K562 (cell line): ENCODE measurements around the gene FAM81B. TPM values are rescaled to one million over a fixed set of nuclear protein-coding genes. Genes with fewer than 3 reads are reported as not detected.

ENCODE experiments used
- ATAC-seq: fragments of 200-7000 bp; cut with Tn5 transposase; 3 replicates; pipeline ENCODE4 v1.9.1; 2020; ENCODE audit warnings: moderate library complexity
- BruUV-seq: library from RNA; stranded (reverse); fragments of 400-500 nt; replicated peaks from 2 replicates; lab custom pipeline; 2021; lab: Mats Ljungman, UMichigan
- CTCF ChIA-PET: fragments of 300-600 bp; formaldehyde crosslinking; extraction: SDS; loops from one replicate; lab custom pipeline; 2021; ENCODE audit warnings: low intra/inter-chr PET ratio; lab: Yijun Ruan, JAX
- POLR2A ChIA-PET: fragments of 300-600, 350-650 bp; sonication (Branson Sonifier 250); formaldehyde crosslinking; extraction: SDS; loops from one replicate; lab custom pipeline; 2021; ENCODE audit warnings: antibody characterized with exemption, inconsistent platforms; lab: Yijun Ruan, JAX
- DNase-seq, 4 experiments: peaks; one replicate each; pipeline versions ENCODE4 v3.0.0 to v3.0.0-alpha.2; 2011 to 2018; ENCODE audit warnings: low spot score in 3 of 4, mixed read lengths in 3 of 4; ENCODE audit errors: extremely low read depth in 1 of 4
- FAIRE-seq: peaks from 2 replicates; lab custom pipeline; 2011; peaks lifted over from hg19 to GRCh38; lab: Jason Lieb, UNC
- H2AFZ ChIP-seq: 2 replicates; pipeline ENCODE4 v1.6.0; 2011; ENCODE audit warnings: low read depth, low read length, control low read depth, inconsistent platforms
- H3K27ac ChIP-seq: fragments of 200-600 bp; 3 replicates; pipeline ENCODE4 v1.8.0; 2011; ENCODE audit warnings: low read depth, mild to moderate bottlenecking, control low read depth, inconsistent platforms, low read length, moderate library complexity, mixed read lengths; ENCODE audit errors: extremely low read depth
- H3K27me3 ChIP-seq, 2 experiments: fragments of 300-600 bp in 1 of 2; 2 replicates in 1 of 2; 3 replicates in 1 of 2; pipeline versions ENCODE4 v1.6.0 to v1.8.0; 2011; ENCODE audit warnings: inconsistent platforms in 2 of 2, low read length in 2 of 2, mild to moderate bottlenecking in 1 of 2, mixed read lengths in 1 of 2, moderate library complexity in 1 of 2; ENCODE audit not compliant: control insufficient read depth in 2 of 2, insufficient read depth in 2 of 2
- H3K36me3 ChIP-seq: fragments of 300-600 bp; 3 replicates; pipeline ENCODE4 v1.8.0; 2011; ENCODE audit warnings: mild to moderate bottlenecking, low read length, inconsistent platforms; ENCODE audit not compliant: control insufficient read depth, insufficient read depth
- H3K4me1 ChIP-seq, 2 experiments: fragments of 200-600 bp in 1 of 2; replicated peaks in 1 of 2; 2 replicates in 1 of 2; 3 replicates in 1 of 2; pipeline versions ENCODE4 v1.5.1 to v1.8.0; 2011; ENCODE audit warnings: inconsistent platforms in 2 of 2, low read length in 2 of 2, mild to moderate bottlenecking in 1 of 2, mixed read lengths in 1 of 2, moderate library complexity in 1 of 2; ENCODE audit not compliant: control insufficient read depth in 2 of 2, insufficient read depth in 2 of 2
- H3K4me2 ChIP-seq: 2 replicates; pipeline ENCODE4 v1.6.1; 2011; ENCODE audit warnings: low read length, control low read depth, inconsistent platforms, mixed read lengths; ENCODE audit not compliant: insufficient read depth
- H3K4me3 ChIP-seq: fragments of 200-600 bp; sonication (generic), shearing (Covaris generic); 2 replicates; pipeline ENCODE4 v1.5.1; 2016; ENCODE audit warnings: control low read depth, inconsistent platforms
- H3K79me2 ChIP-seq: fragments of 200-600 bp; 3 replicates; pipeline ENCODE4 v1.8.0; 2011; ENCODE audit warnings: low read length, inconsistent platforms; ENCODE audit not compliant: control insufficient read depth, insufficient read depth
- H3K9ac ChIP-seq, 2 experiments: 2 replicates each; pipeline versions ENCODE4 v1.6.0 to v1.6.1; 2011; ENCODE audit warnings: low read depth in 2 of 2, low read length in 2 of 2, control low read depth in 1 of 2, inconsistent platforms in 1 of 2, mild to moderate bottlenecking in 1 of 2, mixed read lengths in 1 of 2; ENCODE audit not compliant: insufficient read depth in 1 of 2
- H3K9me1 ChIP-seq: one replicate; pipeline ENCODE4 v1.6.0; 2011; ENCODE audit warnings: inconsistent platforms, mild to moderate bottlenecking, low read length, moderate library complexity; ENCODE audit not compliant: control insufficient read depth, insufficient read depth
- H3K9me3 ChIP-seq: replicated peaks from 2 replicates; pipeline ENCODE4 v1.5.1; 2011; ENCODE audit warnings: low read depth, low read length, inconsistent platforms; ENCODE audit not compliant: control insufficient read depth, insufficient read depth
- H4K20me1 ChIP-seq: replicated peaks from 2 replicates; pipeline ENCODE4 v1.6.1; 2011; ENCODE audit warnings: low read length, inconsistent platforms, mixed read lengths; ENCODE audit not compliant: control insufficient read depth, insufficient read depth
- HNRNPK ChIP-seq: fragments of 200-400 bp; formaldehyde crosslinking; IDR thresholded peaks from one replicate; pipeline ENCODE4 v1.6.1; 2018; ENCODE audit warnings: mild to moderate bottlenecking, low read depth, low read length; ENCODE audit not compliant: poor library complexity, severe bottlenecking
- SRSF7 ChIP-seq: fragments of 200-400 bp; formaldehyde crosslinking; optimal IDR thresholded peaks from 2 replicates; pipeline ENCODE3; 2017; ENCODE audit warnings: mild to moderate bottlenecking, low read depth, low read length
- TRIM28 ChIP-seq: fragments of 450-650 bp; IDR thresholded peaks from 2 replicates; pipeline ENCODE4 v1.6.1; 2017
- in situ Hi-C: fragments of 300-500 bp; cut with MboI; formaldehyde crosslinking; loops from 4 replicates; pipeline ENCODE4 v1.15.0; 2018; ENCODE audit warnings: inconsistent platforms, mixed read lengths
- intact Hi-C: fragments of 100-400 bp; cut with micrococcal nuclease; formaldehyde crosslinking; loops from 2 replicates; pipeline ENCODE4 v1.14.2; 2022
- polyA plus RNA-seq, 8 experiments: library from polyadenylated mRNA; depleted of rRNA in 4 of 8; stranded (reverse) in 5 of 8; unstranded in 3 of 8; fragments of >200 nt; fragmentation: Nextera tagmentation in 2 of 8; fragmentation: Illumina TruSeq in 1 of 8; extraction: Ambion mirVana in 2 of 8; extraction: Trizol in 1 of 8; gene quantifications; 2 replicates each; pipeline versions ENCODE4 v1.2.1 to v1.2.3, GENCODE V29; 2011 to 2014; ENCODE audit warnings: inconsistent platforms in 1 of 8, missing spikeins in 1 of 8
- total RNA-seq, 7 experiments: library from RNA; depleted of rRNA in 6 of 7; stranded (reverse); fragments of >200 nt in 6 of 7; fragmentation: Illumina TruSeq in 2 of 7; extraction: Trizol in 2 of 7; gene quantifications; 2 replicates each; pipeline versions ENCODE4 v1.2.1 to v1.2.3, GENCODE V29; 2011 to 2021; ENCODE audit warnings: low replicate concordance in 1 of 7
- TF ChIP-seq, protein P1 (sequence below): fragments of 450-650 bp; IDR thresholded peaks from 2 replicates; pipeline ENCODE4 v1.6.1; 2018; ENCODE audit warnings: mild to moderate bottlenecking, low read depth; ENCODE audit not compliant: partially characterized antibody
- TF ChIP-seq, protein P2 (sequence below): sonication (generic); formaldehyde crosslinking; IDR thresholded peaks from 2 replicates; pipeline ENCODE4 v1.8.0; 2022; ENCODE audit warnings: missing genetic modification reagents, mild to moderate bottlenecking, borderline replicate concordance

Gene FAM81B
- total and polyA plus RNA-seq, 9 of the 15 experiments (the other 6 are each of a cell fraction or from before 2014, with no cell fraction given) = 0.08 to 0.64 (median 0.25) TPM; not detected in 2

GRCh38 chr5:95487880-95488279, 96.7 kb downstream of the FAM81B start:
- Histone ChIP-seq H3K9me1 (no peaks in the 10 kb centered on the region), H3K4me2 (no peak overlapping the region), H3K9me3 (peaks cover 13% of the 10 kb centered on the region), H2AFZ (no peak overlapping the region), H4K20me1 (no peaks in the 10 kb centered on the region), H3K27ac (no peak overlapping the region), H3K79me2 (no peaks in the 10 kb centered on the region)
- ATAC-seq = no peak
- no peak for DNase-seq
- TF ChIP-seq, protein P1, sequence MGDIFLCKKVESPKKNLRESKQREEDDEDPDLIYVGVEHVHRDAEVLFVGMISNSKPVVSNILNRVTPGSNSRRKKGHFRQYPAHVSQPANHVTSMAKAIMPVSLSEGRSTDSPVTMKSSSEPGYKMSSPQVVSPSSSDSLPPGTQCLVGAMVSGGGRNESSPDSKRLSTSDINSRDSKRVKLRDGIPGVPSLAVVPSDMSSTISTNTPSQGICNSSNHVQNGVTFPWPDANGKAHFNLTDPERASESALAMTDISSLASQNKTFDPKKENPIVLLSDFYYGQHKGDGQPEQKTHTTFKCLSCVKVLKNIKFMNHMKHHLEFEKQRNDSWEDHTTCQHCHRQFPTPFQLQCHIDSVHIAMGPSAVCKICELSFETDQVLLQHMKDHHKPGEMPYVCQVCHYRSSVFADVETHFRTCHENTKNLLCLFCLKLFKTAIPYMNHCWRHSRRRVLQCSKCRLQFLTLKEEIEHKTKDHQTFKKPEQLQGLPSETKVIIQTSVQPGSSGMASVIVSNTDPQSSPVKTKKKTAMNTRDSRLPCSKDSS = peak; percentile 41
- TF ChIP-seq TRIM28 = peak; percentile 76; the same call in 1 of the 2 replicates
- no peak for TF ChIP-seq SRSF7
- TF ChIP-seq, protein P2, sequence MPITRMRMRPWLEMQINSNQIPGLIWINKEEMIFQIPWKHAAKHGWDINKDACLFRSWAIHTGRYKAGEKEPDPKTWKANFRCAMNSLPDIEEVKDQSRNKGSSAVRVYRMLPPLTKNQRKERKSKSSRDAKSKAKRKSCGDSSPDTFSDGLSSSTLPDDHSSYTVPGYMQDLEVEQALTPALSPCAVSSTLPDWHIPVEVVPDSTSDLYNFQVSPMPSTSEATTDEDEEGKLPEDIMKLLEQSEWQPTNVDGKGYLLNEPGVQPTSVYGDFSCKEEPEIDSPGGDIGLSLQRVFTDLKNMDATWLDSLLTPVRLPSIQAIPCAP = no peak
- TF ChIP-seq HNRNPK = no peak
- TF ChIP-seq, all 486 proteins: peak for 2
- no peaks in the 10 kb centered on the region for H3K27me3 ChIP-seq
- no peak overlapping the region for H3K4me3 ChIP-seq
- in situ Hi-C loops (no loop called here), intact Hi-C loops (no loop called here)
- H3K9ac ChIP-seq = no peak overlapping the region
- H3K4me1 ChIP-seq = no peaks in the 10 kb centered on the region
- POLR2A ChIA-PET = no interaction called here
- H3K36me3 ChIP-seq = peaks cover 74% of the 10 kb centered on the region
- BruUV-seq = no TSS peak
- CTCF ChIA-PET = no interaction called here
- FAIRE-seq = no peak

Other genes starting within 250 kb of the FAM81B start
- gene MCTP1, start 106.3 kb upstream of the FAM81B start, total RNA-seq (2014; rRNA removed) = not detected in 2 replicates
- gene MCTP1, start 106.3 kb upstream of the FAM81B start, total RNA-seq (2014; rRNA removed; fragmentation: Illumina TruSeq; extraction: Trizol) = 0.04 TPM in 1 of 2 replicates, not detected in the other
- gene MCTP1, start 106.3 kb upstream of the FAM81B start, total RNA-seq (2015; rRNA removed; fragmentation: Illumina TruSeq; extraction: Trizol) = 0.11 TPM in 1 of 2 replicates, not detected in the other
- 0.04 and 0.31 TPM in 2 replicates for gene MCTP1, start 106.3 kb upstream of the FAM81B start, total RNA-seq (2021)
- gene MCTP1, start 106.3 kb upstream of the FAM81B start, polyA plus RNA-seq (2011; rRNA removed) = 0.06 TPM in 1 of 2 replicates, not detected in the other
- 0.04 TPM in 1 of 2 replicates, not detected in the other for gene MCTP1, start 106.3 kb upstream of the FAM81B start, polyA plus RNA-seq (2014; fragmentation: Illumina TruSeq; extraction: Trizol)
- under 1 TPM; 0.39 to 0.93 TPM for gene MCTP1, start 106.3 kb upstream of the FAM81B start, polyA plus RNA-seq (2014; fragmentation: Nextera tagmentation; extraction: Ambion mirVana)
- gene MCTP1, start 106.3 kb upstream of the FAM81B start, polyA plus RNA-seq (2014; rRNA removed) = not detected in 2 replicates
- 37.7 and 38.1 TPM in 2 replicates for gene SKIC3, start 163.6 kb downstream of the FAM81B start, total RNA-seq (2014; rRNA removed)
- gene SKIC3, start 163.6 kb downstream of the FAM81B start, total RNA-seq (2014; rRNA removed; fragmentation: Illumina TruSeq; extraction: Trizol) = 65.7 and 78.5 TPM in 2 replicates
- 62.2 and 63.9 TPM in 2 replicates for gene SKIC3, start 163.6 kb downstream of the FAM81B start, total RNA-seq (2015; rRNA removed; fragmentation: Illumina TruSeq; extraction: Trizol)
- gene SKIC3, start 163.6 kb downstream of the FAM81B start, total RNA-seq (2021) = 54.0 and 54.4 TPM in 2 replicates
- gene SKIC3, start 163.6 kb downstream of the FAM81B start, polyA plus RNA-seq (2011; rRNA removed) = 65.9 and 72.4 TPM in 2 replicates
- gene SKIC3, start 163.6 kb downstream of the FAM81B start, polyA plus RNA-seq (2014; fragmentation: Illumina TruSeq; extraction: Trizol) = 33.8 and 37.6 TPM in 2 replicates
- gene SKIC3, start 163.6 kb downstream of the FAM81B start, polyA plus RNA-seq (2014; fragmentation: Nextera tagmentation; extraction: Ambion mirVana) = 10 to 100 TPM; 35.1 to 44.1 TPM
- 29.4 and 30.7 TPM in 2 replicates for gene SKIC3, start 163.6 kb downstream of the FAM81B start, polyA plus RNA-seq (2014; rRNA removed)
- 5.2 and 6.4 TPM in 2 replicates for gene ARSK, start 163.7 kb downstream of the FAM81B start, total RNA-seq (2014; rRNA removed)
- gene ARSK, start 163.7 kb downstream of the FAM81B start, total RNA-seq (2014; rRNA removed; fragmentation: Illumina TruSeq; extraction: Trizol) = 6.8 and 7.7 TPM in 2 replicates
- 7.1 and 8.0 TPM in 2 replicates for gene ARSK, start 163.7 kb downstream of the FAM81B start, total RNA-seq (2015; rRNA removed; fragmentation: Illumina TruSeq; extraction: Trizol)
- gene ARSK, start 163.7 kb downstream of the FAM81B start, total RNA-seq (2021) = 5.5 and 6.1 TPM in 2 replicates
- 6.6 and 9.4 TPM in 2 replicates for gene ARSK, start 163.7 kb downstream of the FAM81B start, polyA plus RNA-seq (2011; rRNA removed)
- 8.5 and 8.9 TPM in 2 replicates for gene ARSK, start 163.7 kb downstream of the FAM81B start, polyA plus RNA-seq (2014; fragmentation: Illumina TruSeq; extraction: Trizol)
- gene ARSK, start 163.7 kb downstream of the FAM81B start, polyA plus RNA-seq (2014; fragmentation: Nextera tagmentation; extraction: Ambion mirVana) = 1 to 10 TPM; 2.7 to 2.8 TPM
- gene ARSK, start 163.7 kb downstream of the FAM81B start, polyA plus RNA-seq (2014; rRNA removed) = 9.1 and 12.3 TPM in 2 replicates
- not detected in 2 replicates for gene GPR150, start 228.7 kb downstream of the FAM81B start, total RNA-seq (2014; rRNA removed)
- gene GPR150, start 228.7 kb downstream of the FAM81B start, total RNA-seq (2014; rRNA removed; fragmentation: Illumina TruSeq; extraction: Trizol) = not detected in 2 replicates
- gene GPR150, start 228.7 kb downstream of the FAM81B start, total RNA-seq (2015; rRNA removed; fragmentation: Illumina TruSeq; extraction: Trizol) = not detected in 2 replicates
- not detected in 2 replicates for gene GPR150, start 228.7 kb downstream of the FAM81B start, total RNA-seq (2021)
- gene GPR150, start 228.7 kb downstream of the FAM81B start, polyA plus RNA-seq (2011; rRNA removed) = not detected in 2 replicates
- not detected in 2 replicates for gene GPR150, start 228.7 kb downstream of the FAM81B start, polyA plus RNA-seq (2014; fragmentation: Illumina TruSeq; extraction: Trizol)
- gene GPR150, start 228.7 kb downstream of the FAM81B start, polyA plus RNA-seq (2014; fragmentation: Nextera tagmentation; extraction: Ambion mirVana) = not detected
- gene GPR150, start 228.7 kb downstream of the FAM81B start, polyA plus RNA-seq (2014; rRNA removed) = not detected in 2 replicates